HL-60 (cell line): ENCODE results near the gene SIDT2.

Source experiments
- GABPA ChIP-seq: IDR thresholded peaks from 2 replicates; pipeline ENCODE4 v1.6.1; 2012; ENCODE audit warnings: low read depth
- POLR2AphosphoS5 ChIP-seq: IDR thresholded peaks from 2 replicates; pipeline ENCODE4 v1.6.1; 2012; ENCODE audit warnings: low read depth
- SPI1 ChIP-seq: IDR thresholded peaks from 2 replicates; pipeline ENCODE4 v1.6.1; 2012; ENCODE audit warnings: low read depth, mild to moderate bottlenecking, borderline replicate concordance
- TF ChIP-seq, protein P1 (sequence below): IDR thresholded peaks from one replicate; pipeline ENCODE4 v1.5.1; 2011; ENCODE audit warnings: low read length, control low read depth, inconsistent platforms; ENCODE audit not compliant: insufficient read depth

DNA sequence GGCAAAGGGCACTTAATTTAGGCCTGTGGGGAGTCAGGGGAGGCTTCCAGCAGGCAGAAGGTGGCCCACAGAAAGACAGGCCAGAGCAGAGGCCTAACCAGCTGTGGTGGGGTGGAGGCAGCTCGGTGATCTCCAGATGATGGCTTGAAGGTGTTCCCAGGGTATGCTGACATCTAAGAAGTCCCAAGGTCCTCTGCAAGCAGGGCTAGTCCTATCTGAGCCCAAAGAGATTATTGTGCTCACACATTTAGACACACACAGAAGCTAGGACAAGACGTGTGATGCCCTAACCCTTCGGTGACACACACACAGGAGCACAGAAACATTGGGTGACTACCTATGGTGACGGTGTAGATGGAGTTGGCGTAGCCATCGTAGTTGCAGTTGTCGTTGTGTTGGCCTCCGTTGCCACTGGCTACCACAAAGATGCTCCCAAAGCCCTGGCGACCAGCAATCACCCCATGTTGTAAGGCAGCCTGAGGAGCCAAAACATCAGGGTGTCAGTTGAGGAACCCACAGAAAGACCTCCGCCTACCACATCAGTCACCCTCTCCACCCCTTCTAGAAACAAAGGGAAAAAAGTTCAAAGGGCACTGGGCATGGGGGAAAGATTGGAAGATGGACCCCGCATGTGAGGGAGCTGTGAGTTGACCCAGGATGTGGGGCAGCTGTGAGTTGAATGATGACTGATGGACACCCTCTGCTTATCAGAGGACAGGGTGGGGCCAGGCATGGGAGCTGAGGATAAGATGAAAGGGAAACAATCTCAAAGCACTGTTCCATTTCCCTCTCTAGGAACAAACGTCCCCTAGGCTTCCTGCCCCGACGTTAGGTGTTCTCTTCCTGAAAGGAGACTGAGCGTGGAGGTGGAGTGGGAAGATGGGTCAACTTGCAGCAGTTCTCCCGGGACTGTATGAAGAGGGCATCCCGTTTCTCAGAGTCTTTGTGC is 45.5 kb downstream of the SIDT2 start:
- TF ChIP-seq, protein P1, sequence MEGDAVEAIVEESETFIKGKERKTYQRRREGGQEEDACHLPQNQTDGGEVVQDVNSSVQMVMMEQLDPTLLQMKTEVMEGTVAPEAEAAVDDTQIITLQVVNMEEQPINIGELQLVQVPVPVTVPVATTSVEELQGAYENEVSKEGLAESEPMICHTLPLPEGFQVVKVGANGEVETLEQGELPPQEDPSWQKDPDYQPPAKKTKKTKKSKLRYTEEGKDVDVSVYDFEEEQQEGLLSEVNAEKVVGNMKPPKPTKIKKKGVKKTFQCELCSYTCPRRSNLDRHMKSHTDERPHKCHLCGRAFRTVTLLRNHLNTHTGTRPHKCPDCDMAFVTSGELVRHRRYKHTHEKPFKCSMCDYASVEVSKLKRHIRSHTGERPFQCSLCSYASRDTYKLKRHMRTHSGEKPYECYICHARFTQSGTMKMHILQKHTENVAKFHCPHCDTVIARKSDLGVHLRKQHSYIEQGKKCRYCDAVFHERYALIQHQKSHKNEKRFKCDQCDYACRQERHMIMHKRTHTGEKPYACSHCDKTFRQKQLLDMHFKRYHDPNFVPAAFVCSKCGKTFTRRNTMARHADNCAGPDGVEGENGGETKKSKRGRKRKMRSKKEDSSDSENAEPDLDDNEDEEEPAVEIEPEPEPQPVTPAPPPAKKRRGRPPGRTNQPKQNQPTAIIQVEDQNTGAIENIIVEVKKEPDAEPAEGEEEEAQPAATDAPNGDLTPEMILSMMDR, result no peak
- TF ChIP-seq GABPA (no peak), POLR2AphosphoS5 (no peak), SPI1 (no peak)
